ENCODE data around the gene COQ10B.
A peak's percentile ranks its signal among the peaks of the same experiment; 100 is the strongest.
"Not testable (repeated sequence)": the region's sequence is repeated elsewhere in the genome, so short reads cannot be mapped to it uniquely, and the experiment has no call there.

Gene COQ10B

DNA sequence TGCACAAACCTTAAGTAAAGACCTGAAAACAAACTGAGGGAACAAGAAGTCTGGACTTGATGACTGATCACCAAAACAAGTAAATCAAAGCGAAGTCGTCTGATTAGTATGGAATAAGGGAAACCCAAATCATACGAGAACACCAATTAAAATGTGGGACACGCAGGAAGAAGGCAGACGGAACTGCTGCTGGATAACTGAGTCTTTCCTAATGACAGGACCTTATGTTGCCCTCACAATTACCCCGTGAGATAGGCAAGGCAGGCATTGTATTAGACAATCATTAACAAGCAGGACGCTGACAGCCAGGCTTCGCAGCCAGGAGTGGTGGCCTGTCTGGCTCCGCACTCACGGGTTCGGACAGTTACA is 614 bp upstream of the COQ10B start:
- DNase-seq = no peak

DNA sequence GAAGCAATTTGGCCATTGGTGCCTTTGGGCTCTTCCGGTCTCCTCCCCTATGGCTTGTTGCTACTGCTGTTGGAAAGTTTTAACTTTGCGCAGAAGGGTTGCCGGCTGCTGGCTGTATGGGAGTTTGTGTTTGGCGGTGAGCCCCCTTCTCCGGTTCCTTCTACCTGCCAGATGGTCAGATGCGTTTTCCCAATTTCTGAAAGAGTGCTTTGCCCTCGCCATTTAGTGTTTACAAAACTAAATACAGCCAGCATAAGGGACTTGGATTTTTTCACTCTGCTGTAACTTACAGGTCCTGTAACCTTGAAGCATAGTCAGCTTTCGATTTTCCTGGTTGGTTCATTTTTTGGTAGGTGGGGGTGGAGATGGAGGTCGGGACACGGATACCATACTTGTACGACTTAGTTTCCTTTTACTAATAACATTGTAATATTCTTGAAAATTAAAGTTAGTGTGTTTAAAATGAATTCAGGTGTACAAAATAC is 604 bp downstream of the COQ10B start:
- no peak for DNase-seq

DNA sequence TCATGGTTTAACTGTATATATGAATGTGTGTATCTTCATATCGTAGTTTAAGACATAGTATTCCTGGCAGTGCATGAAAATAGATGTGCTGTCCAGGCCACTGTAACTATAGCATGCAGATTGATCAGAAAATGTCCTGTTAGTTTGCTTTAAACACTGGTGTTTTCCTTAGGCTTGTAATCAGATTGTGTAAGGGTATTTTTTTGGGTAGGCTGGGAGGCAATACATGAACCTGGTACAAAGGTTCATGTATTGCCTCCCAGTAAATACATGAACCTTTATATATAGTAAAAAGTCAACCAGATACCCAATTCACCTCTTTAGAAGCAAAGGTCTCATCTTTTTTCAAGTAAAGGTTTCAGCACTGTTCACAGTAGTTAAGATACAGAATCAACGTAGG is 1.6 kb downstream of the COQ10B start:
- no peak for DNase-seq

DNA sequence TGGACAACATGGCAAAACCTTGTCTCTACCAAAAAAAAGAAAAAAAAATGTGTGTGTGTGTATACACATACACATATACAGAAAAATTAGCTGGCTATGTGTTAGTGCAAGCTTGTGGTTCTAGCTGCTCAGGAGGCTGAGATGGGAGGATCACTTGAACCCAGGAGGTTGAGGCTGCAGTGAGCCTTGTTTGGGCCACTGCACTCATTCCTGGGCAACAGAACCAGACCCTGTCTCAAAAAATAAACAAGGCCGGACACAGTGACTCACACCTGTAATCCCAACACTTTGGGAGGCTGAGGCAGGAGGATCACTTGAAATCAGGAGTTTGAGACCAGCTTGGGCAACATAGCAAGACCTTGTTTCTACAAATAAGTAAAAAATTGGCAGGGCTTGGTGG is 2.1 kb downstream of the COQ10B start:
- DNase-seq = no peak

DNA sequence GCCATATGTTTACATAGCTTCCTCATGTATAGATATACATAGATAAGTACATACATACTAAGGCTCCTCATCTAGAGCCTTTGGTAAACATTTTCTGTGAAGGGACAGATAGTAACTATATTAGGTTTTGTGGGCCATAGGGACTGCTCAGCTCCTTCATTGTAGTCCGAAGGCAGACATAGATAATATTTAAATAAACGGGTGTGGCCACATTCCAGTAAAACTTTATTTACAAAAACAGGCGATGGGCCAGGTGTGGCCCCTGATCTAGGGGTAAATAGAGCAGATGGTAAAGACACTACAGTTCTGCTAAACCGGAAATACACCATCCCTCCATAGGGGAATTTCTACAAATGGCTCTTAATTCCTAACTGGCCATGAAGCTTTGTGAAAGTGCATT is 7.3 kb downstream of the COQ10B start:
- DNase-seq = no peak

DNA sequence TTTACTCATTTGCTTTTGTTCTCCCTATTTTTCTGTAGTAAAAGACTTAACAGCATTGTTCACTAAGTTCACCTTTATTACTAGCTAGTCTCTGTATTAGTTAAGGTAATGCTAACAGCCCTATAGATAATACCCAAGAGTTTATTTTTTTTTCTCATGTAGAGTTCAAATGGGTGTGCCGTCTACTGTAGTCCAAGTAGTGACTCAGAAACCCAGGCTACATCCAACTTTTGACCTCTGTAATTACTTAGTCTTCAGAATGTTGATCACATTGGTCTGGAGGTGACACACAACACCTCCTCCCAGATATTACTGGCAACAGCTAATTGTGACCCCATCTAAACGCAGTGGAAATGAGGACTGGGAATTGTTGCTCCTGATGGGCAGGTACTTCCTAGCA is 7.7 kb downstream of the COQ10B start:
- DNase-seq = no peak

DNA sequence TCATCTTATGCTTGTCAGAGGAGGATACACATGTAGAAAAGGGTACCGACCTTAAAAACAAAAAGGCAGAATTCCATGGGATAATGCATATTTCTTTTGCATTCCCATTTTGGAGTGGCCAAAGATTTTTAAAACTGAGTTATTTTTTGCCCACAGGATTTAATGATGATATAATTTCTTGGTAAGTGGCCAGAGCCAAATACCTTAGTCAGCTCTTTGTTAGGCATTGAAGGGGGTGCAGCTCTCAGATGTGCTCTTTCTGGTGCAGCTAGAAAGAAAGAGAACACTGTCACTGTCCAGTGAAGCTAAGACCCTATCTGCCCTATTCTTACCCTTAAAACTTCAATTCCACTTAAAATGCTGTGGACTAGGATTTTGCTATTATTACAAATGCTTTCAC is 10.8 kb downstream of the COQ10B start:
- no peak for DNase-seq

DNA sequence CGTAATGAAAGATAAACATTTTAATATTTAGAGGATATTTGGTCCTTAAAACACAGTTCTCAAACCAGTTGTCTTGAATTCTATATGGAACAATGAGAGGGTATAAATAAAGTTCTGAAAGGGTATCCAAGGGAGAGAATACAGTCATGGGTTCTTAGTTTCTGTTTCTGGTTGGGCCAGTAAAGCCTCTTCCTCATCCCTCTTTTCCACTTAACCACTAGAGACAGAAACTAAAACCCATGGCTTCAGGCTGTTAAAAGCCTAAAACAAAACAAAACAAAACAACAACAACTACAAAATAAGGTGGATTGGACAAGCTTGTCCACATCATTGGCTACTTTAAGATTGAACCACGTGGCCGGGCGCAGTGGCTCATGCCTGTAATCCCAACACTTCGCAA is 18.8 kb downstream of the COQ10B start:
- DNase-seq = no peak

DNA sequence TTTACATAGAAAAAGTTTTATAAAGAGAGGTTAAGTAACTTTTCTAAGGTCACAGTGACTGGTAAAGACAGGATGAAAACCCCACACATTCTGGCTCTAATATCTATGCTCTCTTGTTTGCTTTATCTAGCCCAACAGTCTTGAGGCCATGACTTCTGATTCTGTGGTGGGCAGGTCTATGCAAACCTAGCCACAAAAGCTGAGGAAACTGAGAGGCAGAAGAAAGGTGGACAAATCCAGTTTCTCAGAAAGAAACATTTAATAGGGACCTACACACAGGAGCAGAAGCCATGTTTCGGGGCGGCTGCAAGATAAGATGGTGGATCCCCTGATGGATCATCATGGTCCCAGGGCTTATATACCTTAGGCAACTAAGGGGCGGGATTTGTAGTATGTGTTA is 24.4 kb downstream of the COQ10B start:
- no peak for DNase-seq

DNA sequence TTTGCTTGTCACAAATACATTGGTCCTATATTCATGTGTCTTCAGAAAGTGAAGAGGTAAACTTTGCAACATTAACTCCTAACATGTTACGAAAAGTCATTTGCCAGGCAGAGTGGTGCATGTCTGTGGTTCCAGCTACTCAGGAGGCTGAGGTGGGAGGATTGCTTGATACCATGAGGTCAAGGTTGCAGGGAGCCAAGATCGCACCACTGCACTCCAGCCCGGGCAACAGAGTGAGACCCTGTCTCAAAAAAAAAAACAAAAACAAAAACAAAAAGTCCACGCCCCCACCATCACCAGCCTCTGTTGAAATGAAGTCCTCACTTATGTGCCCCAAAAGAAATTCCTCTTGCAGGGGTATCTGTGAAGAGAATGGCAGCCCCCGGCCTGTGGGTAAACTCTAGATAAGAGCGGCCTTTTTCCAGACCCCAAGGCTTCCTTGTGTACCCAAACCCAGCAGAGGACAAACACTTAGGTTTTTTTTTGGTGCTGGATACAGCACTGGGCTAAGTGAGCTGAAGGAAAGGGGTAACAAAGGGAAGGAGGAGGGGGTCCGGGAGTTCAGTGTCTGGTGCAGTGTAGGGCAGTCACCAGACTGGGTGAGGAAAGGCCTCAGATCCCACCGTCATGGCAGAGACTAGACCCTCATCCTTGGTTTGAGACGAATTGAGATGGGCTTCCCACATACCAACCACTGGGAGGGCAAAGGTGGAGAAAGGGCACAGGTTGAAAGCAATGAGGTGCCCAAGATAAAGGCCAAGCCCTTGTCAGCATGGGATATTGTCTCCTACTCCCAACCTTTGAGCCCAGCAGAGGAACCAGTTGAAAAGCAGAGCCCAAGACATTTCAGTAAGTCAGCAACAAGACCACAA is 27.0 kb downstream of the COQ10B start:
- DNase-seq = no peak

DNA sequence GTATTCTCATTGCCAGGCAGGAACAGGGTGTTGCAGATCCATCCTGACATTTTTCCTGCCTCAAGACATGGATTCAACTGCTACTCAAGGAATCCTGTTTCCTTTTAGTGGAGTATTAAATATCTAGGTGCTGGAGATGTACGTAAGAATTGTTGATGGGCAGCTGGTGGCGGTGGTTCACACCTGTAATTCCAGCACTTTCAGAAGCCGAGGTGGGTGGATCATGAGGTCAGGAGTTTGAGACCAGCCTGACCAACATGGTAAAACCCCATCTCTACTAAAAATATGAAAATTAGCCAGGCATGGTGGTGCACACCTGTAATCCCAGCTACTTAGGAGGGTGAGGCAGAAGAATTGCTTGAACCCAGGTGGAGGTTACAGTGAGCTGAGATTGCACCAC is 30.9 kb downstream of the COQ10B start:
- DNase-seq = not testable (repeated sequence)

DNA sequence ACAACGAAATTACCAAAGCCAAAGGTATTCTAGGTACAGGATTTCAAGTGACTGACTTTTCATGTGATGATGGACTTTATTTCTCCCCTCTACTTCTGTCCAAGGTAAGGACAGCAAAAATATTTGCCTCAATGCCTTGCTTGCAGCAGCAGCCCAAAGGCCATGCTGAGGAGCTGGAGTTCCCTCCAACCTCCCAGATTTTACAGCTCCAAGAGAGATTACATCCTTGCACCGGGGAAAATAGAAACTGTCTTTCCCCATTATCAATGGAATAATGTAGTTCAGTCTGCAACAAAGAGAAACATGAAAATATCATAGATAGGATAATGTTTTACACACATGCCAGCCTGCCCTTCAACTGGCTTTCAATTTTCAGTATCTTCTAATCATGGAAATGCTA is 32.8 kb downstream of the COQ10B start:
- no peak for DNase-seq

DNA sequence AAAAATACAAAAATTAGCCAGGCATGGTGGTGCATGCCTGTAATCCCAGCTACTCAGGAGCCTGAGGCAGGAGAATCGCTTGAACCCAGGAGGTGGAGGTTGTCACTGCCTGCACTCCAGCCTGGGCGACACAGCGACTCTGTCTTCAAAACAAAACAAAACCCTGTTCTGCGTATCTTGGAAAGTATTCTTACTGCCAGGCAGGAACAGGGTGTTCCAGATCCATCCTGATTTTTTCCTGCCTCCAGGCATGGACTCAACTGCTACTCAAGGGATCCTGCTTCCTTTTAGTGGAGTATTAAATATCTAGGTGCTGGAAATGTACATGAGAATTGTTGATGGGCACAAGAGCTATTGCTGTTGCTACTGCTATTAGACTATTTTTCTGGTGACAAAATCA is 34.0 kb downstream of the COQ10B start:
- no peak for DNase-seq

DNA sequence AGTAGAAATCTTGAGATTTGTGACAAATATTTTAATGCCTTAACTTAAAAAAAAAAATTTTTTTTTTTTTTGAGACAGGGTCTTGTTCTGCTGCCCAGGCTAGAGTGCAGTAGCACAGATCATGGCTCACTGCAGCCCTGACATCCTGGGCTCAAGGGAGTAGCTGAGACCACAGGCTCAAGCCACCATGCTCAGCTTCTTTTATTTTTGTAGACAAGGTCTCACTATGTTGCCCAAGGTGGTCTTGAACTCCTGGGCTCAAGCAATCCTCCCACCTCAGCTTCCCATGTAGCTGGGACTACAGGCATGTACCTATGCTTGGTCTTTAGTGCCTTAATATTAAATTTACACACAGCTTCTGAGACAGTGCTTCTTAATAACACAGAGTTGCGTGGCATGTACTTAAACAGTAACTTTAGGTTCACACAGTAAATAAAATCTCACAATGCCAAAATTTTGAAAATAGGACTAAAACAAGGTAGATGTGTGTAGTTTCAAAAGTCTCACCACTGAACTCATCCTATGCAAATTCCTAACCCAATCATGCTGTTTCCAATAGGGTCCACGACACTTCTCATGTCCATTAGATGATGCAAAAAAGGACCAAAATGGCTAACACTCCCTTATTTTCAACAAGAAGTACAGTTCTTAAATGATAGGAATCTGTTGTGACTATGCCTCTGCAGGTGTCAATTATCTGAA is 42.2 kb downstream of the COQ10B start:
- no peak for DNase-seq

DNA sequence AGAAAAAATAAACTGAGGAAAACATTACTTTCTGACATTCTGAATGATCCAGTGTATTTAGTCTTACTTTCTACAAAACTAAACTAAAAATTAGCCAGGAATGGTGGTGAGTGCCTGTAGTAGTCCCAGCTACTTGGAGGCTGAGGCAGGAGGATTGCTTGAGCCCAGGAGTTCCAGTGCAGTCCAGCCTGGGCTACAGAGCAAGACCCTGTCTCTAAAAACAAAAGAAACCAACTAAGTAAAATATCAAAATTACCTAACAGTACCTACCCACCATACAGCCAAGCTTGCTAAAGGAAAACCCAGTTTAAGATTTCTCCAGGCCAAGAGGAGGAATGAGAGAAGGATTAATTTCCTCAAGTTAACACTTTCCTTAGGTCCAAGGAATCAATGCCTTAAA is 43.3 kb downstream of the COQ10B start:
- no peak for DNase-seq

DNA sequence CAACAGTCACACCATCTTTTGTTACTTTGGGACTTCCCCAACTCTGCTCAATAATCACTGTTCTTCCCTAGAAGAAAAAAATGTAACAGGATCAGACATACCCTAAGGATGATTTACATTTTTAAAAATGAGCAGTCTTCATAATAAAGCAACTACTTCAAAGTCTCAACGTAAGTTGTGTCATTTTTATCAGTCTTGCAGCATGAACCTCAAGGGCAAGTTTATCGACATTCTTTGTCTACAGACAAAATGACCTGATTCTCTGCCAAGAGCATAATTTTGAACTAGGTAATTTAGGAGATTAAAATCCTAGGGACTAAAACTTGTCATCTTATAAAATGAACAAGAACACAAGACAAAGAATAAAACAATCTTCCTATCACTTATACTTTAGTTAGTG is 44.0 kb downstream of the COQ10B start:
- no peak for DNase-seq

DNA sequence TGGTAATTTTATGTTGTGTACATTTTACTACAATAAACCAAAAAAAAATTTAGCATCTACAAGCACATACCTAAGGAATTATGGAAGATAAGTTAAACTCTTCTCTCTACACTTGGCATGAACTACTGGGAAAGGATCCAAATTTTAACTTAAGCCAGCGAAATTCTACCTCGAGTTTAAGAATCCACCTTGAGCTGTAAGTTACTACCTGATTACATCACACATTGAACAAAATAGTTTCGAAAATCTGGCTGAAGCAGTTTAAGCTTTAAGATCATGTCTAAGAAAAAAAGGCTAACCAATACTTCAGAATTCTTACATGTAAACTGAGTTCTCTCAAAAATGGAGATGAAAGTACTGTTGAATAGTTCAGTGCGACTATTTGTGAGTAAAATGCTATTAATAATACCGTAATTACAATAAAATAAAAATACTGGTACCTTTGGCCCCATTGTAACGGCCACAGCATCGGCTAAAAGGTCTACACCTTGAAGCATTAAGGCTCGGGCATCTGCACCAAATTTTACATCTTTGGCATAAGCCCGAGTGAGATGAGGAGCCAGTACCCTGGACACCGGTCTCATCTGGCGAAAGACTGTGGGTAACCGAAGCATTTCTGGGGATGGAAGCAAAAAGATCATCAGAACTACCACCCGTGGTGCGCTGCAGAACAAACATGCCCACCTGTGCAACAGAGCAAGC is 45.0 kb downstream of the COQ10B start:
- DNase-seq = no peak

DNA sequence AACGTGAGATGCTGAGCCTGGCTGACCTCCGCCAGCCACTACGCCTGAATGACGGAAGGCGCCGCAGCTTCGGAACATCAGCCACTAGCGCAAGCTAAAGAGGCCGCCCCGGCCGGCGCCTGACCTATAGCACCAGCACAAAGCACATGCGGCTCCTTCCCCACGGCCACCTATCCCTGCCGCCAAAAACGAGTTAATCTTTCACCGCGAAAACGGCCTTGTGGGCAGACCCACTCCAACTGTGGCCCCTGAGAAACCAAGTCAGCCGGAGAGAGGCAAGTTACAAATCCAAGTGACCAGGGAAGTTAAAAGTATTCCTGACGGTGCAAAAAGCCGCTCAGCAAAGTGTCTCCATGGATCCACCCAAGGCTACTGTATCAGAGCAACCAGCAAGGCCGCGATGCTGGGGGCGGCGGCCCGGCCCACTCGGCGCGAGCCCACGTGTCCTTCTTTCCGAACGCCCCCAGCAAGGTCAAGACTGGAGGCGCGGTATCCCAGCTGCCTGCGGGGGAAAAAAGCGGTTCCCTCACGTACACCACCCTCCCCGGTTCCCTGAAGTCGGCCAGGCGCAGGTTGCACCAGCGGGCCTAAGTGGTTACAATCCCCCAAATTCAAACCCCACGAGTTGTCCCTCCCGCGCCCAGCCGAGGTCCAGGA is 45.7 kb downstream of the COQ10B start:
- DNase-seq = peak; percentile 29

DNA sequence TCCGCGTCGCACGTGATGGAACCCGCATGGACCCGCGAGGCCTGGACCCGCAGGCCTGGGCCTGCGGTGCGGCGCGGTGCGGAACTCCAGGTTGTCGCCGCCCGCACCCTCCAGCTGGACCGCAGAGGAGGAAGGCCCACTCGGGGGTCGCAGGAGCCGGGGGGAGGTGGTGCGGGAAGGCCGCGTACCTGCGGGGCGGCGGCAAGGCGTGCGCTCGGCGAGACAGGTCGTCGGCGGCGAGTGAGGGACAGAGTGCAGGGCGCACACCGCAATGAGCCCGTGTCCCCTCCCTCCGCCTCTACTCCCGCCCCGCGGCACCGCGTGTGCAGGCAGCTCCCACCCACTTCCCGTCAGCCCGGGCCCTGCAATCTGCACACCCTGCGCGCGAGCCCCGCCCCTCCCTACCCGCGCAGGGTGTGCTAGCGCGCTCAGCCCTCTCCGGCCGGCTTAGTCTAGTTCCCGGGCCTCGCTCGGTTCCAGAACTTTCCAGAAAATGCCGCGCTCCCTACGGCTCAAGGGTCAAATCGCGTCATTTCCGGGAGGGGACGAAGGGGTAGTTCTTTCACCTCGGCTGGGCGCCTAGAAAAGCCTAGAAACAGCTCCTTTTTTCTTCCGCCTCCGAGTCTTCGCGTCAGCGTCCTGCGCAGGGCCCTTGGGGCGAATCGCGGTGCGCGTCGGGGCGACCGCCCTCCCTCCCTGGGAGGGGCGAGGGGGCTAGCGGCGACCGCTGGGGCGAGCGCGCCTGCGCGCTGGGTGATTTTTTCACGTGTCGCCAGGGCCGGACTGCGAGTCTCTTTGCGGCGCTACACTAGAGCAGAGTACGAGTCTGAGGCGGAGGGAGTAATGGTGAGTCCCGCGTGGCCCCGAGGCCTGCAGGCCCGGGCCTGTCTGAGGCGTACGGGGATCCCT is 46.5 kb downstream of the COQ10B start, which contains the start of the genes HSPD1 and HSPE1:
HSPD1 (minus strand) TSS at position 247 of the 909 bp plus-strand sequence. CDS start 992 bp downstream, outside the sequence.
HSPE1 (plus strand) TSS at position 786 of the 909 bp plus-strand sequence; CDS start at position 844, 58 bp downstream.
- peak; percentile 98 for DNase-seq

DNA sequence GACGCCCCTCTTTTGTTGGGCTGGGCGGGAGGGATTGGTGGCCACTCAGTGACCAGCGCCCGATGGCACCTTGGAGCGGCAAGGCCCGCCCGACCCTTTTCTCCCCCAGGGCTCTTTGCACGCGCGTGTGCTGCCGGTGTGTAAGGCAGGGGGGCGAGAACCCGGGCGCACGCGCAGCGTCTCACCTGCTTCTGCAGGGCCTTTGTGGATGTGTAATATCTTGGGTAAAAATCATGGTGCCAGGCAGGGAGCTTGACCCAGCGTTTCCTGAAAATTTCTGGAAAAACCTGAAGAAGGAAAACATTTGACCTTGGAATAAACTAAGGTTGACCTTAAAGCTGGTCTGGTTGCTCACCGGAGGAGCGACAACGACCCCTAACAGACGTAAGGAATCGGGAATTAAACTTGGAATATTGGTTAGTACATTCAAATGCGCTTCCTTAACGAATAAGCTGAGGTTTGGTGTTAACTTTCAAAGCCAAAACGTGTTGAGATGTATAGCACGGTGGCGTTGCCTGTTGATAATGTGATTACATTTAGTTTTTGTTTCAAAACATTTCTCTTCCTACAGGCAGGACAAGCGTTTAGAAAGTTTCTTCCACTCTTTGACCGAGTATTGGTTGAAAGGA is 47.3 kb downstream of the COQ10B start:
- DNase-seq = peak; percentile 41

DNA sequence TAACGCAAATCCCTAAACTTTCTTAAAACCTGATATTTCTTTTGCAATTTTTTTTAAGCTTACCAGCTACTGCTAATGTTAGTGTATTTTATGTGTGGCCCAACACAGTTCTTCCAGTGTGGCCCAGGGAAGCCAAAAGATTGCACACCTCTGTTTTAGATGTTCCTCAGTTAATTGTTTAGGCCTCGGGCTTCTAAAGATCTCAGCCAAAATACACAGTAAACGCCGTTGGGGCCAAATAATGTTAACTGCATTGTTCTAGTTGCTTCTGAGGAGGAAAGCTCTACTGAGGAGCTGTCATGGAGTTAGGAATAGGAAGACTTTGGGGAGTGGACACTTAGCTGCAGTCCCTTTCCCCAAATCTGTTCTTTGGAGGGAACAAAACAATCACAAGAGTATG is 48.8 kb downstream of the COQ10B start:
- no peak for DNase-seq

Data from NCI-H510A (cell line).